HCT116 (cell line): Measurements from ENCODE around the gene NEK6.

Experiments used
- ATF3 ChIP-seq: IDR thresholded peaks from 2 replicates; pipeline ENCODE4 v1.6.1; 2012
- CEBPB ChIP-seq: IDR thresholded peaks from 2 replicates; pipeline ENCODE4 v1.6.1; 2012; ENCODE audit warnings: low read depth
- CTCF ChIP-seq, 3 experiments: fragments of 200-600 bp in 1 of 3; sonication (generic) in 1 of 3; IDR thresholded peaks in 2 of 3; conservative IDR thresholded peaks in 1 of 3; 2 replicates each; pipeline ENCODE4 v1.5.1; 2012 to 2017; ENCODE audit warnings: low read depth in 2 of 3, low read length in 2 of 3, antibody characterized with exemption in 1 of 3, borderline replicate concordance in 1 of 3, control low read depth in 1 of 3, mild to moderate bottlenecking in 1 of 3, mixed read lengths in 1 of 3, mixed run types in 1 of 3, moderate library complexity in 1 of 3; ENCODE audit not compliant: insufficient read depth in 1 of 3
- EZH2 ChIP-seq: fragments of 200-600 bp; sonication (generic); IDR thresholded peaks from 2 replicates; pipeline ENCODE4 v1.6.1; 2017; ENCODE audit warnings: antibody characterized with exemption, mixed run types
- FOSL1 ChIP-seq: IDR thresholded peaks from 2 replicates; pipeline ENCODE4 v1.6.1; 2012; ENCODE audit warnings: low read depth
- JUND ChIP-seq: IDR thresholded peaks from 2 replicates; pipeline ENCODE4 v1.6.1; 2012
- POLR2A ChIP-seq: IDR thresholded peaks from 2 replicates; pipeline ENCODE4 v1.7.0; 2011; ENCODE audit warnings: borderline replicate concordance; ENCODE audit not compliant: insufficient read depth, insufficient read length; ENCODE audit errors: extremely low read depth
- RAD21 ChIP-seq: IDR thresholded peaks from 2 replicates; pipeline ENCODE4 v1.6.1; 2012; ENCODE audit warnings: low read depth, mild to moderate bottlenecking
- REST ChIP-seq: IDR thresholded peaks from 2 replicates; pipeline ENCODE4 v1.6.1; 2012; ENCODE audit warnings: low read depth
- ZNF274 ChIP-seq: fragments of 200-500 bp; sonication (Bioruptor generic); IDR thresholded peaks from 2 replicates; pipeline ENCODE4 v1.6.1; 2014; ENCODE audit warnings: mild to moderate bottlenecking, low read depth, low read length, inconsistent platforms
- TF ChIP-seq, protein P1 (sequence below): IDR thresholded peaks from 2 replicates; pipeline ENCODE4 v1.6.1; 2012
- TF ChIP-seq, protein P2 (sequence below): IDR thresholded peaks from 2 replicates; pipeline ENCODE4 v1.6.1; 2011; ENCODE audit warnings: mild to moderate bottlenecking, low read length, moderate library complexity; ENCODE audit not compliant: insufficient replicate concordance; ENCODE audit errors: extremely low read depth

DNA sequence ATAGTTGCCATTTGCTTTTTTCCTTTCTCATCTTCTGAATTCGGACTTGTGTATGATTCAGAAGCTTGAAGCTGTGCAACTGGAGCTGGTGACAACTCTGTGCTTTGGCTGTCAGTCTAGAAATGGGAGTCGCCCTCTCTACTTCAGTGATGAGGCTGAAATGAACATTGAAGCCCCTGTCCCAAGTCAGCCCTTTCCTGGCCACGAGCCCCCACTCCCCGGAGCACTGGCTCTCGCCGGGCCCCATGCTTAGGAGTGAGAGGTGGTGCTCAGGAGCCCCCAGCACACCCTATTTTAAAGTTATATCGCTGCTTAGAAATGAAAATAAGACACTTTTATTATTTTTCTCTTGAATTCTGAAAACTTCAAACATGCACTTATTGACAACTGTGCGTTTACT lies 91.5 kb downstream of the NEK6 start:
- no peak for TF ChIP-seq POLR2A
- TF ChIP-seq JUND = no peak
- TF ChIP-seq CTCF (IDR thresholded peaks at IDR 0.05 in 2 of 3, conservative IDR thresholded peaks at IDR 0.05 in 1 of 3; ENCODE audit: borderline replicate concordance in 1 of 3, insufficient read depth in 1 of 3, low read depth in 2 of 3, low read length in 2 of 3) = no peak
- TF ChIP-seq, protein P1, sequence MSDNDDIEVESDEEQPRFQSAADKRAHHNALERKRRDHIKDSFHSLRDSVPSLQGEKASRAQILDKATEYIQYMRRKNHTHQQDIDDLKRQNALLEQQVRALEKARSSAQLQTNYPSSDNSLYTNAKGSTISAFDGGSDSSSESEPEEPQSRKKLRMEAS = no peak
- TF ChIP-seq, protein P2, sequence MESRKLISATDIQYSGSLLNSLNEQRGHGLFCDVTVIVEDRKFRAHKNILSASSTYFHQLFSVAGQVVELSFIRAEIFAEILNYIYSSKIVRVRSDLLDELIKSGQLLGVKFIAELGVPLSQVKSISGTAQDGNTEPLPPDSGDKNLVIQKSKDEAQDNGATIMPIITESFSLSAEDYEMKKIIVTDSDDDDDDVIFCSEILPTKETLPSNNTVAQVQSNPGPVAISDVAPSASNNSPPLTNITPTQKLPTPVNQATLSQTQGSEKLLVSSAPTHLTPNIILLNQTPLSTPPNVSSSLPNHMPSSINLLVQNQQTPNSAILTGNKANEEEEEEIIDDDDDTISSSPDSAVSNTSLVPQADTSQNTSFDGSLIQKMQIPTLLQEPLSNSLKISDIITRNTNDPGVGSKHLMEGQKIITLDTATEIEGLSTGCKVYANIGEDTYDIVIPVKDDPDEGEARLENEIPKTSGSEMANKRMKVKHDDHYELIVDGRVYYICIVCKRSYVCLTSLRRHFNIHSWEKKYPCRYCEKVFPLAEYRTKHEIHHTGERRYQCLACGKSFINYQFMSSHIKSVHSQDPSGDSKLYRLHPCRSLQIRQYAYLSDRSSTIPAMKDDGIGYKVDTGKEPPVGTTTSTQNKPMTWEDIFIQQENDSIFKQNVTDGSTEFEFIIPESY = no peak
- no peak for TF ChIP-seq REST
- TF ChIP-seq FOSL1 = no peak
- no peak for TF ChIP-seq CEBPB
- TF ChIP-seq RAD21 = no peak
- no peak for TF ChIP-seq ZNF274
- TF ChIP-seq EZH2 = no peak
- TF ChIP-seq ATF3 = no peak
